MG63 (cell line): ENCODE data around the gene HMCN2. TPM values are rescaled to one million over a fixed set of nuclear protein-coding genes. Genes with fewer than 3 reads are reported as not detected.
A peak's percentile ranks its signal among the peaks of the same experiment; 100 is the strongest.

Source experiments
- DNase-seq: peaks from one replicate; pipeline ENCODE4 v3.0.0-alpha.2; 2020
- H3K27me3 ChIP-seq: fragments of 250-450 bp; sonication (Bioruptor Pico); 2 replicates; pipeline ENCODE4 v1.5.1; 2020; ENCODE audit warnings: mild to moderate bottlenecking, moderate library complexity
- H3K36me3 ChIP-seq: fragments of 250-450 bp; sonication (Bioruptor Pico); 2 replicates; pipeline ENCODE4 v1.5.1; 2020; ENCODE audit warnings: mild to moderate bottlenecking, moderate library complexity
- H3K4me3 ChIP-seq: fragments of 250-450 bp; sonication (Bioruptor Pico); 2 replicates; pipeline ENCODE4 v1.5.1; 2020; ENCODE audit warnings: mild to moderate bottlenecking, moderate library complexity
- H3K9me3 ChIP-seq: fragments of 250-450 bp; sonication (Bioruptor Pico); 2 replicates; pipeline ENCODE4 v1.5.1; 2020; ENCODE audit warnings: mild to moderate bottlenecking, moderate library complexity
- total RNA-seq: library from RNA; depleted of rRNA; stranded (reverse); fragments of >200 nt; shearing (Covaris generic); gene quantifications from 2 replicates; pipeline ENCODE4 v1.2.3, GENCODE V29; 2014; ENCODE audit warnings: low replicate concordance

The HMCN2 gene
- total RNA-seq, 1 experiment from 2014 or later: 0.20 TPM

DNA sequence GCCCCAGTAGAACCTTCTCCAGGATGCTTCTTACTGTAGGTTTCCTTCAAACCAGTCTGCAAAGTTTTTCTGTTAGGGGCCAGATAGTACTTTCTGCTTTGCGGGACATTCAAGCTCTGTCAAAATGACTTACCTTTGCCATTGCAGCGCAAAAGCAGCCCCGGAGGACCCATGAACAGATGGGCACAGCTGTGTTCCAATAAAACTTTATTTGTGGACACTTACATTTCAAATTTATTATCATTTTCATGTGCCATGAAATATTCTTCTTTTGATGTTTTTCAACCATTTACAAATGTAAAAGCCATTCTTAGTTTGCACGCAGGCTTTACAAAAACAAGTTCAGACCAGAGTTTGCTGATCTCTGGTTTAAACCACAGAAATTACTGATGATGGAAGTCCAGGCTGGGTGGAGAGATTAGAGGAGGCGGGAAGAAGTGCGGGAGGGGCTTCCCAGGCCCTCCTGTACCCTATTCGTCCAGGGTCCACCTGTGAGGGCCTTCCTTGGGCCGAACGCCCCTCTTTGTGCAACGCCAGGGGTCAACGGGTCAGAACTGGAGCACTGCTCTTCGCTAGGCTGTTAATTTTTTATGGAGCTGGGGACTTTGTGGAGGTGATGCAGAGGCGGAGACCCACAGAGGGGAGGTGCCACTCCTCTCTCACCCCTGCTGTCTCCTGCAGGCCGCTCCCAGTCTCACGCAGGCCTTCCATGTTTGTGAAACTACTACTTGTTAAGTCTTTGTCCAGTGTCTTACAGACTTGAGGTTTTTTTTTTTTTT, 171.6 kb downstream of the HMCN2 start:
- no peak overlapping the region for H3K4me3 ChIP-seq
- H3K36me3 ChIP-seq: no peaks in the 10 kb centered on the region
- no peaks in the 10 kb centered on the region for H3K27me3 ChIP-seq
- no peak for DNase-seq
- peaks cover 4% of the 10 kb centered on the region; the same call in 1 of the 2 replicates for H3K9me3 ChIP-seq

GRCh38 chr9:130438382-130438981, 172.9 kb downstream of the HMCN2 start:
- H3K4me3 ChIP-seq: no peak overlapping the region
- DNase-seq: no peak

DNA sequence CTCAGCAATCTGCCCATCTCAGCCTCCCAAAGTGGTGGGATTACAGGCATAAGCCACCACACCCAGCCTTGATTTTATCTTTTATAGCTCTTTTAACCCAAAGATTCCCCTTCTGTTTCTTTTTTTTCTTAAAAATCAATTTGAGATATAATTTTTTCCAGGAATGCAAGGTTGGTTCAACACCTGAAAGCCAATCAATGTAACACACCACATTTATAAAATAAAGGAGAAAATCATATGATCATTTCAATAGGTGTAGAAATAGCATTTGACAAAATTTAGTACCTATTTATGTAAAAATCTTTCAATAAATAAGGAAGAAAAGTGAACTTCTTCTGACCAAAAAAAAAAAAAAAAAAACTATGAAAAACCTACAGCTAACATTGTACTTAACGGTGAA, 175.5 kb downstream of the HMCN2 start:
- Histone ChIP-seq H3K4me3 (no peak overlapping the region), H3K9me3 (peaks cover 5% of the 10 kb centered on the region; the same call in 1 of the 2 replicates), H3K36me3 (no peaks in the 10 kb centered on the region), H3K27me3 (no peaks in the 10 kb centered on the region)
- no peak for DNase-seq

More at GRCh38 chr9:130438382-130438981, 172.9 kb downstream of the HMCN2 start:
- H3K36me3 ChIP-seq: no peaks in the 10 kb centered on the region
- peaks cover 5% of the 10 kb centered on the region; the same call in 1 of the 2 replicates for H3K9me3 ChIP-seq
- no peaks in the 10 kb centered on the region for H3K27me3 ChIP-seq

- DNase-seq: no peak
- no peaks in the 10 kb centered on the region for H3K27me3 ChIP-seq
- H3K9me3 ChIP-seq: peaks cover 5% of the 10 kb centered on the region; the same call in 1 of the 2 replicates
- H3K36me3 ChIP-seq: peaks cover 12% of the 10 kb centered on the region
- H3K4me3 ChIP-seq: no peak overlapping the region
Measured at GRCh38 chr9:130442746-130443455, 177.3 kb downstream of the HMCN2 start.

- H3K9me3 ChIP-seq: peaks cover 5% of the 10 kb centered on the region; the same call in 1 of the 2 replicates
- DNase-seq: no peak
- no peaks in the 10 kb centered on the region for H3K27me3 ChIP-seq
- H3K36me3 ChIP-seq: peaks cover 17% of the 10 kb centered on the region
- no peak overlapping the region for H3K4me3 ChIP-seq
Measured at GRCh38 chr9:130443456-130443801, 177.9 kb downstream of the HMCN2 start.

DNA sequence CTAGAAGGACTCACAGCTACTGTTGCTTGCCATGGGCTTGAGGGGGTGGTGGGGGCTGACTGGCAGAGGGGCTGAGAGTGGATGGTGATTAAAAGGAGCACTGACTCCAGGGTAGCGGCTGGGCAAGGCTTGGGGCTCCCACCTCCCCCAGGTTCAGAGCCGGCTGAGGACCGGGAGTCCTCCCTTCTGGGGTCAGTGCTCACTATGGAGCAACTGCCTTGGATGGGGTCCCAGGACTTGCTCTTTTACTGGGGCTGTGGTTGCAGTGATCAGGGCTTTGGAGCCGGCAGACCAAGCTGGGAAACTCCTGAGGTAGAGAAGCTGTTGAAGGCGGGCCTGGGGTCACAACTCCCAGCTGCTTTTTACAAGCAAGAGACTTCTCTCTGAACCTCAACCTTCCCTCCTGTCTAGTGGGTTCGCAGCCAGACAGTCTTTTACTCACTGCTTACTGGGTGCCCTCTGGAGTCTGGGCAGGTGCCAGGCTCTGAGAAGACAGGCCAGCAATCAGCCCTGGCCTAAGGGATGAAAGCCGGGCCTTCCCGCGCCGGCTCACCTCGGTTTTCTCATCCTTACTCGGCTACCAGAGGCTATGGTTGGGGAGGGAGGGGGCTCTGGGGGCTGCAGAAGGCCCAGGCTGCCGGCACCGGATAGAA, 178.4 kb downstream of the HMCN2 start:
- Histone ChIP-seq H3K27me3 (no peaks in the 10 kb centered on the region), H3K9me3 (peaks cover 5% of the 10 kb centered on the region; the same call in 1 of the 2 replicates), H3K36me3 (peaks cover 23% of the 10 kb centered on the region), H3K4me3 (no peak overlapping the region; the same call in 1 of the 2 replicates)
- DNase-seq: peak; percentile 60

- H3K4me3 ChIP-seq: peak within 1 kb of the TSS; percentile 87
- peaks cover 26% of the 10 kb centered on the region for H3K36me3 ChIP-seq
- peaks cover 5% of the 10 kb centered on the region; the same call in 1 of the 2 replicates for H3K9me3 ChIP-seq
- no peaks in the 10 kb centered on the region for H3K27me3 ChIP-seq
- DNase-seq: peak; percentile 87
Measured at GRCh38 chr9:130444565-130445221, 179.1 kb downstream of the HMCN2 start, which contains the start of gene ASS1. TSS of gene ASS1 (plus strand) at chr9:130444961. CDS start at chr9:130452229, 7,268 bp downstream.

GRCh38 chr9:130445268-130445983, 179.9 kb downstream of the HMCN2 start:
- peak overlapping the region; percentile 87 for H3K4me3 ChIP-seq
- DNase-seq: peak; percentile 86

DNA sequence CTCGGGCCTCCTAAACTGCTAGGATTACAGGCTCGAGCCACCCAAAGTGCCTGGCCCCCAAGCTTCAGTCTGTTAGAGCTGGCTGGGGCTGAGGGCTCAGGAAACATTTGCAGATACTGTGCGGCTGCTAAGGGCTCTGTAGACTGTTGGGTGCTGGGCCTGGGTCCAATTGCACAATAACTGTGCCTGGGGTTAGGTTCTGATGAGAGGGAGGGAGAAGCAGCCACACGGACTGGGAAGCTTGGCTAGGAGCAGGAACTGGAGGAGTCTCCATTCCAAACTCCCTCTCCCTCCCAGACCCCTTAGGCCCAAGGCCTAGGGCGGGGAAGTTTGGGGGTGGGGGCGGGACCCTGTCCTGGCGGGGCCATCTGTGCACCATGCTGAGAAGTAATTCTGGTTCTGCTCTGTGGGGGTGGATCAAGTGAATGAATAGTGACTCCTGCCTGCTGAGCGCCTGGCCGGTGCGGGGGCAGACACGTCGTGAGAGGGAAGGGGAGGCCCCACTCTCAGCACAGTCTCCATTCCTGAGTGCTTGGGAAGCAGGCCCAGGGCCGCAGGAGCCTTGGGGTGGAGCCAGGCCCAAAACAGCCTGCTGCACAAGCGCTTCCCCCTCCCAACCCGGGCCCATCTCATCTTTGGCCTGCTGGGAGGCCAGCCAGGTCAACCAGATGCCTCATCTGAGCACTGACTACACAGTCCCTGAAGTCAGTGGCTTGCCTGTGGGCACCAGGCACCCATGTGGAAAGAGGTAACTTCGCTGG, 180.7 kb downstream of the HMCN2 start:
- H3K9me3 ChIP-seq: 0 out of 2 replicates have a peak, but pooled peaks cover 2% of the 10 kb centered on the region
- H3K27me3 ChIP-seq: no peaks in the 10 kb centered on the region
- peak overlapping the region; percentile 87 for H3K4me3 ChIP-seq
- peaks cover 42% of the 10 kb centered on the region for H3K36me3 ChIP-seq
- peak; percentile 99 for DNase-seq

More at GRCh38 chr9:130445268-130445983, 179.9 kb downstream of the HMCN2 start:
- Histone ChIP-seq H3K9me3 (peaks cover 5% of the 10 kb centered on the region; the same call in 1 of the 2 replicates), H3K36me3 (peaks cover 34% of the 10 kb centered on the region), H3K27me3 (no peaks in the 10 kb centered on the region)

DNA sequence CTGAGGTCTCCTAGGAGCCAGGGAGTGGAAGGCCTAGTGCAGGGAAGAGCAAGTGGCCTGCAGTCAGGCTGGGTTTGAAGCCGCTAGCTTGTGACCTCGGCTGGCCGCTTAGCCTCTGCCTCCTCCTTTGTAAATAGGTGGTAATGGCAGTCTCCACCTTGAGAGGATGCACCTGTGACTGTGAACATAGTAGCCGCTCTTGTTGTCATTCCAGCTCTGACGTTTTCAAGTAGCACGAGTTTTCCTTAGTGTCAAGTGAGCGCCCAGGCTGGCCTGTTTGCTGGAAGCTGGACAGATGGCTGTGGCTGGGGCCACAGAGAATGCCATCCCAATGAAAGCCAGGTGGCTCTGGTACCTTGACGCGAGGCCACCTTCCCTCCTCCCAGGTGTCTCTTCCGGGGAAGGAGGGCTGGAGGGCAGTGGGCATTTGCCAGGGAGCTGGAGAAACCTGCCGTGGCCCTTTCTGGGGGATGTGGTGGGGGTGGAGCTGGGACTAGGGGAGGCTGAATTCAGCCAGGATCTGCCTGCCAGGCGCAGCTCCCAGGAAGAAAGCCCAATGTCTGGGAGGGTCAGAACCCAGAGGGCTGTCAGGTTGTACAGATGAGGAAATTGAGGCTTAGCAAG, 181.7 kb downstream of the HMCN2 start:
- no peaks in the 10 kb centered on the region for H3K9me3 ChIP-seq
- no peak for DNase-seq
- H3K36me3 ChIP-seq: peaks cover 49% of the 10 kb centered on the region
- no peaks in the 10 kb centered on the region for H3K27me3 ChIP-seq
- peak overlapping the region; percentile 87 for H3K4me3 ChIP-seq

DNA sequence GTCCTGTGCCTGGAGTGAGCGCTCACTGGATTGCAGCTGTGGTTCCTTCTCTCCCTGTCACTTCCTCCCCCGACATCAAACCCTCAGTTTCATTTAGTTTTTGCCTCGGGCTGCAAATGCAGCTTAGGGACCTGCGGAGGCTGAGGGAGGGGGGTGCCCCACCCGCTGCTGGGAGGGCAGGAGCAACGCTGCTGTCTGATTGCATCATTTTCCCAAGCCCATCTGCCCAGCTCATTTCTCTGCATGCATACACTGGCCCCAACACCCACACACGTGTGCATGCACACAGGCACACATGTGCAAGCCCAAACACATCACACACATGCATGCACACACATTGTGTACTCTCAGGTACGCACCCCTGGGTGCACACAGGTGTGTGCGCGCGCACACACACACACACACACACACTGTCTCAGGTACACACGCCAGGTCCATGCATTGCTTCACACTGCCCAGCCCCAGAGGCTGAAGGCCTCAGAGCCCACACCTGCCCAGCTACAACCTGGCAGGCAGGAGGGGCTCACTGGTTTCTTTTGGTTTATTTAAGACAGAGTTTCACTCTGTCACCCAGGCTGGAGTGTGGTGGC, 182.6 kb downstream of the HMCN2 start:
- H3K36me3 ChIP-seq: peaks cover 57% of the 10 kb centered on the region
- peak; percentile 38 for DNase-seq
- no peaks in the 10 kb centered on the region for H3K9me3 ChIP-seq
- H3K27me3 ChIP-seq: no peaks in the 10 kb centered on the region
- no peak overlapping the region for H3K4me3 ChIP-seq

DNA sequence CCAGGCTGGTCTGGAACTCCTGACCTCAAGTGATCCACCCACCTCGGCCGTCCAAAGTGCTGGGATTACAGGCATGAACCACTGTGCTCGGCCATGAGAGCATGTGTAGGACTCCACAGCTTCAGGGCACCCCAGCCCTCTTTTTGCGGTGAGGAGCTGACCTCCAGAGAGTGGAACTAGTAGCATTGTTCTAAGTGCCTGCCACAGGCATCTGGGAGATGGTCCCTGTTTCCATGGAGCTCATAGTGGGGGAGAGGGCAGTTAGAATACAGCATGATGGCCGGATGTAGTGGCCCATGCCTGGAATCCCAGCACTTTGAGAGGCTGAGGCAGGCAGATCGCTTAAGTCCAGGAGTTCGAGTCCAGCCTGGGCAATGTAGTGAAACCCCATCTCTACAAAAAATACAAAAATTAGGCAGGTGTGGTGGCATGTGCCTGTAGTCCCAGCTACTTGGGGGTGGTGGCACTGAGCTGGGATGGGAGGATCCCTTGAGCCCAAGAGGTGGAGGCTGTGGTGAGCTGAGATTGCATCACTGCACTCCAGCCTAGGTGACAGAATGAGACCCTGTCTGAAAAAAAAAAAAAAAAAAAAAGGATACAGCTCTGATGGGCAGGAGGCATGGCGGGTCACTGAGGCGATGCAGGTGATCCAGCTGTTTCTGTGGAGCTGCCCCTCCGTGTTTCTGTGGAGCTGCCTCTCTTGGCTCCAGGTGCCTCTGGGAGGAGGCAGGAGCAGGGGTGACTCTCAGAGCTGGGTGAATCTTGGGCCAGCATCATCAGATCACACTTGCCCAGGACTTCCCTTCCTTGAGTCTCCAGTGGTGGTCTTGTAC, 183.4 kb downstream of the HMCN2 start:
- Histone ChIP-seq H3K4me3 (no peak overlapping the region), H3K36me3 (peaks cover 65% of the 10 kb centered on the region), H3K27me3 (no peaks in the 10 kb centered on the region), H3K9me3 (no peaks in the 10 kb centered on the region)
- no peak for DNase-seq

DNA sequence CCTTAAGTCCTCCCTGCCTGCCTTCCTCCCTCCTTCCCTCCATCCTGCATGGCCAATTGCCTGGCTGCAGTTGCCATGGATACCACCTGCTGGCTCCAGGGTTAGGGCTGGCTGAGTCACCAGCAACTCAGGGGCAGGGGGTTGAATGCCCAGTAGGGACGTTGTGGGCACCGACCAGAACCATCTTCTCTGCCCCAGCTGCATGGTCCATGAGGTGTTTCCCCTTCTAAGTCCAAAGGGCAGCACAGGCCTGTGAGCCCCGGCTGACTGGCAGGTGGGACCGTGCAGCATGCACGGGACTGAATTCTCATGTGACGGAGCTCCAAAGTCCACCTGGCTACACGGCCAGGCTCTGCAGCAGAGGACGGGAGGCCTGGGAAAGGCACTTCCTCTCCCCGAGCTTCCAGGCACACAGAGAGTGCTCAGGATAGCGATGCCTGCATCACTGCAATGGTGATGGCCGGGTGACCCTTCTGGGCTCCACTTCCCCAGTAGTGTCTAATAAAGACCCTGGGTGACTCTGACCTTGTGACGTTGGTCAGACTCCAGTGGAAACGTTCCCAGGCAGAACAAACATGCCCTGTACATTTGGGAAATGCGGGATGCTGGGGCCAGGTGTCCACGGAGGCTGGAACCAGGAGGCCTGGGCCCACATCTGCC, 184.9 kb downstream of the HMCN2 start:
- Histone ChIP-seq H3K4me3 (no peak overlapping the region), H3K9me3 (no peaks in the 10 kb centered on the region), H3K27me3 (no peaks in the 10 kb centered on the region), H3K36me3 (peaks cover 80% of the 10 kb centered on the region)
- peak; percentile 56 for DNase-seq
